ENCODE results near the gene HCCS.

Gene HCCS

DNA sequence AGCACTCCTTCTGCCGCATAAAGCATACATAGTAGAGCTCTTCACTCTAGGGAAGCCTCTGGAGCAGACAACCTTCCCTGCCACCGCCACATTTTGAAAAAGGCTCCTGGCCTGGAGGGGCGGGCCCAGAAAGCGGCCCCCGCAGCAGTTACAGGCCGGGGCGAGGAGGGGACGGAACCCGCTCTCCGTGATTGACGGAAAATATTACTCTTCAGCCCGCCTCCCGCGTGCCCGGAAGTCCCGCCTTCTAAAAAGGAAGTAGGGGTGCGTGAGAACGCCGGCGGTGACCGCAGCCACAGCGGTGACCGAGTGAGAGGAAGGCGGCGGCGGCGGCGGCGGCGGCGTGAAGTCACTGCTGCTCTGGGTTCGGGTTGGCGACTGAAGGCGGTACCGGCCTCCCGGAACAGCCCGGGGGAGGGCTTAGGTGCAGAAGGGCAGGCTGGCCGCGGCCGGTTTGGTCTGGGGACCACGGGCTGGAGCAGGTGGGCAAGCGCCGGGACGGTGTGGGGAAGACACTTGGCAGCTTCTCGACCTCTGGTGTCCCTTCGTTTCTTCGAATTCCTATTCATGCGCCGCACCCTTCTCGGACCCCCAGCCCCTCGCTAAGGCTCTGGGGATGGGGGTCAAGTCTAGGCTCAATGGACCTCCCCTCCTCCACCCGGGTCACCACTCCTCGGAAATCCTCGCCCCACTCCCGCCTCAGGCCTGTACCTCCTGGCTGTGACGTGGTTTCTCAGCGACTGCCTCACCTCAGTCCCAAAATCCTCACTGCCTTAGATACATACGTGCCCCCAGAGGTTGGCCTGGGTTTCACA lies at the start of gene HCCS:
Gene HCCS (plus strand): TSS at position 296 of the 815 bp plus-strand sequence. CDS start 729 bp downstream, outside the sequence.
- H3K9ac ChIP-seq: peak within 1 kb of the TSS; percentile 81 to 90 (median 87)
- H3K36me3 ChIP-seq: peaks cover 17 to 25% (median 22%) of the 10 kb centered on the region in 11 experiments
- TF ChIP-seq Cebpa-rat (IDR thresholded peaks at IDR 0.05): no peak
- peaks cover 71 to 100% (median 90%) of the 10 kb centered on the region in 11 experiments for H3K27me3 ChIP-seq
- H3K4me2 ChIP-seq: peak within 1 kb of the TSS; percentile 65 to 88 (median 72)
- peaks cover 0 to 20% (median 4%) of the 10 kb centered on the region in 11 experiments; a peak in 9 of 22 replicates for H3K9me3 ChIP-seq (replicated peaks in 1 of 11)
- H4K20me1 ChIP-seq: peaks cover 0 to 31% (median 15%) of the 10 kb centered on the region in 11 experiments; a peak in 12 of 22 replicates
- H3K4me3 ChIP-seq: peak within 1 kb of the TSS; percentile 59 to 84 (median 74)
- peak within 1 kb of the TSS; percentile 80 to 92 (median 88) for H3K27ac ChIP-seq
- peaks cover 23 to 36% (median 29%) of the 10 kb centered on the region in 10 experiments for H3K4me1 ChIP-seq

DNA sequence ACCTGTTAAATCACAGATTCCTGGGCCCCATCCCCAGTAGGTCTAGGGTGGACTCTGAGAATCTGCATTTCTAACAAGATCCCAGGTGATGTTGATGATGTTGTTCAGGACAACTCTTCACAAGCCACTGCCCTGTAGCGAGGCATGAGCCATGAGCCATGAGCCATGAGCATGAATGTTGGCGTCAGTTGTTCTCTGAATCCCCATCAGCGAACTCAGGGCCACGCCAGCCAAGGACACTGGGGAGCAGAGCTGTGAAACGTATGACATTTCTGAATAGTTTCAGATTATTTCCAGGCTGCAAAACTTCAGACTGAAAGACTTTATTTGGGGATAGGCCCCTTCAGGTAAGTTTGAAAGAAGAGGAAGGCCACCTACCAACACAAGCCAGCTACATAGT lies 46.9 kb upstream of the HCCS start:
- Histone ChIP-seq H3K27ac (no peak overlapping the region), H3K36me3 (no peaks in the 10 kb centered on the region), H4K20me1 (no peaks in the 10 kb centered on the region; a peak in 2 of 22 replicates), H3K9me3 (replicated peaks in 1 of 11) (0 out of 22 replicates have a peak, but pooled peaks cover 0 to under 1% (median 0%) of the 10 kb centered on the region in 11 experiments), H3K4me1 (no peaks in the 10 kb centered on the region), H3K27me3 (peaks cover 84 to 100% (median 92%) of the 10 kb centered on the region in 11 experiments), H3K4me3 (no peak overlapping the region), H3K9ac (no peak overlapping the region), H3K4me2 (no peak overlapping the region)
- no peak for TF ChIP-seq Cebpa-rat (IDR thresholded peaks at IDR 0.05)

DNA sequence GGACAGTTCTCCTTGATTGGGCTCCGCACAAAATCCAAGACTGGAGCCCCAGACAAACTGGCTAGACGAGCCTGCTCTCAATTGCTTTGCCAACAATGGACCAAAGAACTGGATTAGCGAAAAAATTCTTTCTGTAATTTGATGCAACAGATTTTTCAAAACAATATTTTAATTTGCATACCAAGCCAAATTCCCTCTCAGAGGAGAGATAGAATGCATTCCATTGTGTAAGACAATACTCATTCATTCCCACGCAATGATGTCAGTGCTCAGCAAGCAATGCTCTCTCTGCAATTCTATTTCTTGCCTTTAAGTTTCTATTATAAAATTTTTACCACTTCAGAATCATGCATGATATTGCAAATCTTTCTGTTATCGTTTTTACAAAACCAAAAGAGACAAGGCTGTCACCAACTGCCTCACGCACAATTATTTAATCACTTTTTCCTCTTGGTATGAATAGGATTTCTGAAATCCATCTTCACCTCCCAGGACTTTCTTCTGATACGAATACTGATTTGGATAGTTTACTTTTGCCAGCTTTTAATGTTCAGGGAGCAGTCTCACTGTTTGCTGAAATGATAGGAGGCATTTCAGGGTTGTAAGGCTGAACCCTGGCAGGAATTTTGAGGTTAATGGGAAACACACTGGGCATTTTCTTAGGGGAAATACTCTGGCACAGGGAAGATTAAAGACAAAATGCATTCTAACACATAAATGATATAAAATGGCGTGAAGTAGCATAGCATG lies 46.1 kb upstream of the HCCS start:
- Histone ChIP-seq H3K27me3 (peaks cover 84 to 100% (median 92%) of the 10 kb centered on the region in 11 experiments), H3K27ac (no peak overlapping the region), H3K9ac (no peak overlapping the region), H3K4me3 (no peak overlapping the region), H3K4me1 (no peaks in the 10 kb centered on the region), H3K9me3 (replicated peaks in 1 of 11) (no peaks in the 10 kb centered on the region), H4K20me1 (no peaks in the 10 kb centered on the region; a peak in 4 of 22 replicates), H3K4me2 (no peak overlapping the region), H3K36me3 (no peaks in the 10 kb centered on the region)
- TF ChIP-seq Cebpa-rat (IDR thresholded peaks at IDR 0.05): no peak

DNA sequence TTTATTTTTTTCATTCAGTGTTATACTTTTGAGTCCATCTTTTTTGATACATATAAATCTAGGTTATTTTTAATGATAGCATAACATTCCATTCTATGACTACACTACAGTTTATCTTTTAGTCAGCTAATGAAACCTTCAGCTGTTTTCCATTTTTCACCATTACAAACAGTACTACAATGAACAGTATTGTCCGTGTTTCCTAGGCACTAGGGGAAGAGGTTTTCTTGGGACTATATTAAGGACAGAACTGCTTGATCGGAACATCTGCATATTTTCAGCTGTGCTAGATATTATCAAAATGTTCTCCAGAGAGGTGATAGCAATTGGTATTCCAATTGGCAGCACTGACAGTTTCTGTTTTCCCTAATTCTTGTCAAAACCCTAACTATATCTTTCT lies 44.3 kb upstream of the HCCS start:
- no peak for TF ChIP-seq Cebpa-rat (IDR thresholded peaks at IDR 0.05)
- H3K9ac ChIP-seq: no peak overlapping the region
- no peaks in the 10 kb centered on the region; a peak in 4 of 22 replicates for H4K20me1 ChIP-seq
- no peaks in the 10 kb centered on the region for H3K36me3 ChIP-seq
- H3K27me3 ChIP-seq: peaks cover 82 to 99% (median 90%) of the 10 kb centered on the region in 11 experiments
- peaks cover 0 to 5% (median 0%) of the 10 kb centered on the region in 11 experiments; a peak in 1 of 22 replicates for H3K9me3 ChIP-seq (replicated peaks in 1 of 11)
- no peaks in the 10 kb centered on the region for H3K4me1 ChIP-seq
- no peak overlapping the region for H3K4me2 ChIP-seq
- no peak overlapping the region for H3K4me3 ChIP-seq
- no peak overlapping the region for H3K27ac ChIP-seq

DNA sequence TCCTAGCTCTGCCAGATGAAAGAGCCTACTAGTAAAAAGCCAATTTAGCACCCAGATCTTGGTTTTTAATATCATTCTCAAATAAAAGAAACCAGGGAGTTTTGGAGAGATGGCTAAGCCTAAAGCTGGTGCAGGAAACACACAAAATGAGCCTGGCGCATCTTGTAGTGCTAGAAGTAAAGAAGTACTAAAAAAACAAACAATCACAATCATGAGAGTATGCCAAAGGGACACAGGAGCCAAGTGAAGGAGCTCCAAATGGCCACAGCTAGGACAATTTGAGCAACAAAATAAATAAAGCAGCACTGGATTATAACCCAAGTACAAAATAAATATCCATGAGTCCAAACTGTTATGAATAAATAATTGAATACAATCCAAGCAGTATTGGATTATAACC lies 37.8 kb upstream of the HCCS start:
- Histone ChIP-seq H3K4me2 (no peak overlapping the region), H4K20me1 (no peaks in the 10 kb centered on the region; a peak in 4 of 22 replicates), H3K4me3 (no peak overlapping the region), H3K9me3 (replicated peaks in 1 of 11) (peaks cover 0 to 5% (median 0%) of the 10 kb centered on the region in 11 experiments; a peak in 1 of 22 replicates), H3K27ac (no peak overlapping the region), H3K4me1 (no peaks in the 10 kb centered on the region), H3K36me3 (no peaks in the 10 kb centered on the region), H3K9ac (no peak overlapping the region), H3K27me3 (peaks cover 80 to 96% (median 90%) of the 10 kb centered on the region in 11 experiments)
- TF ChIP-seq Cebpa-rat (IDR thresholded peaks at IDR 0.05): no peak

DNA sequence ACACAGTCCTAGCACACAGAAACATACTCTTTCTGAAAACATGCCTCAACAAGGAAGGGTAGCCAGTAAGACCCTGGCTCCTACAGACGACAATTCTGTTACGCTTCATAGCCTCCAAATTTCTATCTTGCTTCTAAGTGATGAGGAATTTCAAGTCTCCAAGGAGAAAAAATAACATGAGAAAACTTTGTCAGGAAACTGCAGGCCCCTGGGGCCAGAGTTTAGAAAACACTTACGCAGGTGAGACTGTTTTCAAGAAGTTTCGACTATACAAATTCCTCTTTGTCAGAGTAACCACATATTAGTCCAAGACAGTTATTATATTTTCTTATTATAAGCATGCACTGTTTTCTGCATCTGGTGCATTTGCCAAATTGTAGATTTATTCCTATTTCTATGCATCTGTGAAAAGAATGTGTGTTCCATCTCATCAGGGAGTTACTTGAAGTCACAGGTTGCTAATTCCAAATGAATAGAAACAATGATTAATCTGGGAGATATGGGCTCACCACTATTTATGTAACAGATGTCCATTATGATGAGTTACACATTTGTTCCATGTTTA lies 30.3 kb upstream of the HCCS start:
- no peak overlapping the region for H3K4me3 ChIP-seq
- no peaks in the 10 kb centered on the region for H3K9me3 ChIP-seq (replicated peaks in 1 of 11)
- no peak overlapping the region for H3K27ac ChIP-seq
- no peak overlapping the region for H3K9ac ChIP-seq
- no peak for TF ChIP-seq Cebpa-rat (IDR thresholded peaks at IDR 0.05)
- peaks cover 0 to 3% (median 0%) of the 10 kb centered on the region in 11 experiments; a peak in 1 of 22 replicates for H4K20me1 ChIP-seq
- H3K4me2 ChIP-seq: no peak overlapping the region
- peaks cover 85 to 99% (median 97%) of the 10 kb centered on the region in 11 experiments for H3K27me3 ChIP-seq
- H3K36me3 ChIP-seq: no peaks in the 10 kb centered on the region
- H3K4me1 ChIP-seq: 0 out of 20 replicates have a peak, but pooled peaks cover 0 to 4% (median 0%) of the 10 kb centered on the region in 10 experiments

DNA sequence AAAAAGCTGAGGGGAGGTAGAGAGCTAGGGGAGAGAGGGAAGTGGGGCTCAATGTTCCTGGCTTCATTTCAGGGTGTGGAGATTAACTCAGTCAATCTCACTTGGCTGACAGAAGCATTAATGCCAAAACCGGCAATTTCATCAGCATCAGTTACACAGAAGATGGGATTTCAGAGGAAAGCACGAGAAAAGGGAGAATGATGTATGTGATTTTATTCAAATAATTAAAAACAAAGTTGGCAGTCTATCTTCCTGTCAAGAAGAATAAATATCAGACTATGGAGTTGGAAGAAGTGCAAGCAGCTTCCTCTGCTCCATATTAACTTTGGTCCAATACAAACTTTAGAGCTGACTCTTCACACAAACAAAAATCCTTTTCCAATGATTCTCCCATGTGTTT lies 29.6 kb upstream of the HCCS start:
- Histone ChIP-seq H3K27ac (no peak overlapping the region), H3K4me2 (no peak overlapping the region), H4K20me1 (peaks cover 0 to 3% (median 0%) of the 10 kb centered on the region in 11 experiments; a peak in 1 of 22 replicates), H3K36me3 (no peaks in the 10 kb centered on the region), H3K9ac (no peak overlapping the region), H3K4me3 (no peak overlapping the region), H3K9me3 (replicated peaks in 1 of 11) (no peaks in the 10 kb centered on the region), H3K27me3 (peaks cover 84 to 99% (median 97%) of the 10 kb centered on the region in 11 experiments), H3K4me1 (0 out of 20 replicates have a peak, but pooled peaks cover 0 to 4% (median 0%) of the 10 kb centered on the region in 10 experiments)
- no peak for TF ChIP-seq Cebpa-rat (IDR thresholded peaks at IDR 0.05)

DNA sequence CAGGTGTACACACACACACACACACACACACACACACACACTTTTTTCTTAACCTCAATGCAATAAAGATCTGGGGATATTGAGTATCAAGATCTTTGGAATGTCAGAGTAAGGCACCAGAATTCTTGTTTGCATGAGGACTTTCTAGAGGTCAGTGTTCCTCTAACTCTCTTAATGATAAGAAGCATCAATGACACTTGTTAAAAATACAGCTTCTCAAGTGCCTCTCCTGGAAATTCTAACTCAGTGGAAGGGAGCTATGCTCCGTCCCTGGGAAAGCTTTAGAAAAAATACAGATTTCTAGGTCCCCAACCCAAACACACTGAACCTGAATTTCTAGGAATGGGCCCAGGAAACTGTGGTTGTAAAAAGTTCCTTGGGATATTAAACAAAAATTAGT lies 25.8 kb upstream of the HCCS start:
- Histone ChIP-seq H3K27me3 (peaks cover 80 to 100% (median 98%) of the 10 kb centered on the region in 11 experiments), H3K4me1 (0 out of 20 replicates have a peak, but pooled peaks cover 0 to 4% (median 0%) of the 10 kb centered on the region in 10 experiments)
- TF ChIP-seq Cebpa-rat (IDR thresholded peaks at IDR 0.05): no peak

More for the DNA sequence above, 25.8 kb upstream of the HCCS start:
- Histone ChIP-seq H3K9ac (no peak overlapping the region), H3K4me3 (no peak overlapping the region), H3K27ac (no peak overlapping the region), H3K4me2 (no peak overlapping the region), H3K9me3 (replicated peaks in 1 of 11) (peaks cover 26 to 32% (median 29%) of the 10 kb centered on the region in 11 experiments), H4K20me1 (0 out of 22 replicates have a peak, but pooled peaks cover 0 to 3% (median 0%) of the 10 kb centered on the region in 11 experiments), H3K36me3 (no peaks in the 10 kb centered on the region)

Measured in BLaER1 treated with 17β-estradiol and CSF1 and Interleukin-3, amounts not matched to agents 10 nM and 100 nM (cell line).